ENCODE measurements around the gene RDH8. TPM values are rescaled to one million over a fixed set of nuclear protein-coding genes. Genes with fewer than 3 reads are reported as not detected.

Gene RDH8
- total and polyA plus RNA-seq, 4 donors: not detected

- Histone ChIP-seq H3K27ac (ENCODE audit: low read depth in 1 of 2, low read length in 1 of 2) (no peak overlapping the region), H3K9ac (ENCODE audit: insufficient read depth in 1 of 2, low read length in 2 of 2) (no peak overlapping the region), H3K27me3 (ENCODE audit: control insufficient read depth in 3 of 3, insufficient read depth in 3 of 3, low read length in 2 of 3) (peaks cover 0 to 9% (median 0%) of the 10 kb centered on the region in 3 donors), H3K36me3 (ENCODE audit: control insufficient read depth in 4 of 4, insufficient read depth in 4 of 4, low read length in 4 of 4) (peaks cover 0 to 1% (median 0%) of the 10 kb centered on the region in 4 donors), H3K4me3 (no peak overlapping the region), H3K9me3 (ENCODE audit: control insufficient read depth in 4 of 4, insufficient read depth in 3 of 4, low read length in 3 of 4) (peaks cover 0 to 4% (median 0%) of the 10 kb centered on the region in 4 donors), H3K4me1 (ENCODE audit: control insufficient read depth in 5 of 5, insufficient read depth in 5 of 5, low read length in 5 of 5) (peaks cover 0 to 2% (median 0%) of the 10 kb centered on the region in 5 donors)
- WGBS, 2 donors: 10 to 11% methylated on average over 16 of the region's 16 CpGs
- DNase-seq (peak; percentile 71 to 76 (median 74)), ATAC-seq (ENCODE audit: insufficient read depth, low FRiP score) (no peak)
- peak; percentile 39 for TF ChIP-seq CTCF (IDR thresholded peaks at IDR 0.05; ENCODE audit: control extremely low read depth, extremely low read depth)
Measured at GRCh38 chr19:10000171-10000826, 13.0 kb upstream of the RDH8 start.

- peaks cover 0 to 9% (median 0%) of the 10 kb centered on the region in 3 donors for H3K27me3 ChIP-seq (ENCODE audit: control insufficient read depth in 3 of 3, insufficient read depth in 3 of 3, low read length in 2 of 3)
- no peak overlapping the region for H3K4me3 ChIP-seq
- no peaks in the 10 kb centered on the region for H3K36me3 ChIP-seq (ENCODE audit: control insufficient read depth in 4 of 4, insufficient read depth in 4 of 4, low read length in 4 of 4)
- no peak overlapping the region for H3K27ac ChIP-seq (ENCODE audit: low read depth in 1 of 2, low read length in 1 of 2)
- ATAC-seq (ENCODE audit: insufficient read depth, low FRiP score) (no peak), DNase-seq (no peak)
- 50 to 67% methylated on average over 6 of the region's 6 CpGs for WGBS, 2 donors
- H3K9ac ChIP-seq (ENCODE audit: insufficient read depth in 1 of 2, low read length in 2 of 2): no peak overlapping the region
- TF ChIP-seq CTCF (IDR thresholded peaks at IDR 0.05; ENCODE audit: control extremely low read depth, extremely low read depth): no peak
- H3K4me1 ChIP-seq (ENCODE audit: control insufficient read depth in 5 of 5, insufficient read depth in 5 of 5, low read length in 5 of 5): peaks cover 0 to 2% (median 0%) of the 10 kb centered on the region in 5 donors
- peaks cover 0 to 4% (median 0%) of the 10 kb centered on the region in 4 donors for H3K9me3 ChIP-seq (ENCODE audit: control insufficient read depth in 4 of 4, insufficient read depth in 3 of 4, low read length in 3 of 4)
Measured at GRCh38 chr19:10001899-10002298, 11.4 kb upstream of the RDH8 start.

GRCh38 chr19:10003271-10003670, 10.0 kb upstream of the RDH8 start:
- no peak overlapping the region for H3K4me3 ChIP-seq
- peaks cover 0 to 6% (median 3%) of the 10 kb centered on the region in 3 donors for H3K27me3 ChIP-seq (ENCODE audit: control insufficient read depth in 3 of 3, insufficient read depth in 3 of 3, low read length in 2 of 3)
- DNase-seq: no peak
- ATAC-seq (ENCODE audit: insufficient read depth, low FRiP score): no peak
- 53 to 66% methylated on average over 6 of the region's 6 CpGs for WGBS, 2 donors
- no peaks in the 10 kb centered on the region for H3K36me3 ChIP-seq (ENCODE audit: control insufficient read depth in 4 of 4, insufficient read depth in 4 of 4, low read length in 4 of 4)
- H3K4me1 ChIP-seq (ENCODE audit: control insufficient read depth in 5 of 5, insufficient read depth in 5 of 5, low read length in 5 of 5): peaks cover 0 to 6% (median 0%) of the 10 kb centered on the region in 5 donors
- no peak for TF ChIP-seq CTCF (IDR thresholded peaks at IDR 0.05; ENCODE audit: control extremely low read depth, extremely low read depth)
- H3K9me3 ChIP-seq (ENCODE audit: control insufficient read depth in 4 of 4, insufficient read depth in 3 of 4, low read length in 3 of 4): peaks cover 0 to 4% (median 0%) of the 10 kb centered on the region in 4 donors
- no peak overlapping the region for H3K9ac ChIP-seq (ENCODE audit: insufficient read depth in 1 of 2, low read length in 2 of 2)
- no peak overlapping the region for H3K27ac ChIP-seq (ENCODE audit: low read depth in 1 of 2, low read length in 1 of 2)

Data from lung (tissue), 12 donors.